ENCODE results near the gene TRIM54. TPM values are rescaled to one million over a fixed set of nuclear protein-coding genes. Genes with fewer than 3 reads are reported as not detected.
"Not testable (repeated sequence)": the region's sequence is repeated elsewhere in the genome, so short reads cannot be mapped to it uniquely, and the experiment has no call there.

Gene TRIM54
- total and polyA plus RNA-seq, 5 donors from 2014 or later, result 0.10 TPM; not detected in 4

- no peak for ATAC-seq (ENCODE audit: low read depth in 2 of 2)
- Mint-ChIP-seq H3K4me3 (peak overlapping the region; percentile 59 to 81 (median 72)), H3K36me3 (peaks cover 3% of the 10 kb centered on the region), H3K9me3 (peaks cover 0 to 2% (median 0%) of the 10 kb centered on the region in 7 donors), H3K27ac (no peak overlapping the region), H3K4me1 (peaks cover 0 to 30% (median 13%) of the 10 kb centered on the region in 4 donors), H3K27me3 (peaks cover 46% of the 10 kb centered on the region)
- Histone ChIP-seq H3K27me3 (ENCODE audit: control insufficient read depth, insufficient read depth, low read length) (peaks cover 37% of the 10 kb centered on the region), H3K4me1 (ENCODE audit: control insufficient read depth, insufficient read depth, low read length, poor library complexity, severe bottlenecking) (peaks cover 37% of the 10 kb centered on the region), H3K27ac (ENCODE audit: insufficient read depth, low read length, poor library complexity, severe bottlenecking) (no peak overlapping the region), H3K9me3 (ENCODE audit: control insufficient read depth in 2 of 2, low read length in 2 of 2) (no peaks in the 10 kb centered on the region), H3K4me3 (ENCODE audit: low read depth, low read length) (no peak overlapping the region), H3K36me3 (ENCODE audit: control insufficient read depth, insufficient read depth, low read length) (no peaks in the 10 kb centered on the region)
- no peak for DNase-seq
Observed at GRCh38 chr2:27265536-27265870, 16.7 kb upstream of the TRIM54 start.

- H3K27me3 ChIP-seq (ENCODE audit: control insufficient read depth, insufficient read depth, low read length), result peaks cover 29% of the 10 kb centered on the region
- not testable (repeated sequence) for DNase-seq; H3K4me3 Mint-ChIP-seq; H3K27ac Mint-ChIP-seq; ATAC-seq (ENCODE audit: low read depth in 2 of 2); H3K36me3 ChIP-seq (ENCODE audit: control insufficient read depth, insufficient read depth, low read length); H3K36me3 Mint-ChIP-seq; H3K4me3 ChIP-seq (ENCODE audit: low read depth, low read length); H3K27ac ChIP-seq (ENCODE audit: insufficient read depth, low read length, poor library complexity, severe bottlenecking); H3K9me3 Mint-ChIP-seq; H3K9me3 ChIP-seq (ENCODE audit: control insufficient read depth in 2 of 2, low read length in 2 of 2)
- H3K4me1 ChIP-seq (ENCODE audit: control insufficient read depth, insufficient read depth, low read length, poor library complexity, severe bottlenecking), result peaks cover 20% of the 10 kb centered on the region
- Mint-ChIP-seq H3K27me3 (peaks cover 41% of the 10 kb centered on the region), H3K4me1 (peaks cover 0 to 13% (median 9%) of the 10 kb centered on the region in 4 donors)
Observed at GRCh38 chr2:27268296-27268695, 13.9 kb upstream of the TRIM54 start.

- H3K36me3 Mint-ChIP-seq, result no peaks in the 10 kb centered on the region
- Histone ChIP-seq H3K27ac (ENCODE audit: insufficient read depth, low read length, poor library complexity, severe bottlenecking) (no peak overlapping the region), H3K4me1 (ENCODE audit: control insufficient read depth, insufficient read depth, low read length, poor library complexity, severe bottlenecking) (peaks cover 1% of the 10 kb centered on the region), H3K36me3 (ENCODE audit: control insufficient read depth, insufficient read depth, low read length) (no peaks in the 10 kb centered on the region), H3K9me3 (ENCODE audit: control insufficient read depth in 2 of 2, low read length in 2 of 2) (no peaks in the 10 kb centered on the region), H3K27me3 (ENCODE audit: control insufficient read depth, insufficient read depth, low read length) (peaks cover 26% of the 10 kb centered on the region), H3K4me3 (ENCODE audit: low read depth, low read length) (no peak overlapping the region)
- no peak overlapping the region for H3K4me3 Mint-ChIP-seq
- no peak overlapping the region for H3K27ac Mint-ChIP-seq
- H3K9me3 Mint-ChIP-seq, result no peaks in the 10 kb centered on the region
- peaks cover 29% of the 10 kb centered on the region for H3K27me3 Mint-ChIP-seq
- DNase-seq, result no peak
- peaks cover 0 to 3% (median 0%) of the 10 kb centered on the region in 4 donors for H3K4me1 Mint-ChIP-seq
- ATAC-seq (ENCODE audit: low read depth in 2 of 2), result no peak
Observed at GRCh38 chr2:27270131-27270530, 12.1 kb upstream of the TRIM54 start.

GRCh38 chr2:27270670-27271069 is 11.6 kb upstream of the TRIM54 start:
- Histone ChIP-seq H3K9me3 (ENCODE audit: control insufficient read depth in 2 of 2, low read length in 2 of 2) (no peaks in the 10 kb centered on the region), H3K27me3 (ENCODE audit: control insufficient read depth, insufficient read depth, low read length) (peaks cover 22% of the 10 kb centered on the region), H3K36me3 (ENCODE audit: control insufficient read depth, insufficient read depth, low read length) (no peaks in the 10 kb centered on the region), H3K4me1 (ENCODE audit: control insufficient read depth, insufficient read depth, low read length, poor library complexity, severe bottlenecking) (no peaks in the 10 kb centered on the region), H3K4me3 (ENCODE audit: low read depth, low read length) (no peak overlapping the region), H3K27ac (ENCODE audit: insufficient read depth, low read length, poor library complexity, severe bottlenecking) (no peak overlapping the region)
- peaks cover 29% of the 10 kb centered on the region for H3K27me3 Mint-ChIP-seq
- no peak overlapping the region for H3K27ac Mint-ChIP-seq
- H3K4me3 Mint-ChIP-seq, result no peak overlapping the region
- DNase-seq (no peak), ATAC-seq (ENCODE audit: low read depth in 2 of 2) (no peak)
- no peaks in the 10 kb centered on the region for H3K4me1 Mint-ChIP-seq
- H3K36me3 Mint-ChIP-seq, result no peaks in the 10 kb centered on the region
- H3K9me3 Mint-ChIP-seq, result no peaks in the 10 kb centered on the region

GRCh38 chr2:27271631-27272340 is 10.4 kb upstream of the TRIM54 start:
- Histone ChIP-seq H3K4me1 (ENCODE audit: control insufficient read depth, insufficient read depth, low read length, poor library complexity, severe bottlenecking) (no peaks in the 10 kb centered on the region), H3K27me3 (ENCODE audit: control insufficient read depth, insufficient read depth, low read length) (peaks cover 17% of the 10 kb centered on the region), H3K36me3 (ENCODE audit: control insufficient read depth, insufficient read depth, low read length) (no peaks in the 10 kb centered on the region), H3K27ac (ENCODE audit: insufficient read depth, low read length, poor library complexity, severe bottlenecking) (no peak overlapping the region), H3K9me3 (ENCODE audit: control insufficient read depth in 2 of 2, low read length in 2 of 2) (no peaks in the 10 kb centered on the region), H3K4me3 (ENCODE audit: low read depth, low read length) (no peak overlapping the region)
- H3K4me3 Mint-ChIP-seq, result no peak overlapping the region
- H3K27ac Mint-ChIP-seq, result no peak overlapping the region
- H3K9me3 Mint-ChIP-seq, result no peaks in the 10 kb centered on the region
- ATAC-seq (ENCODE audit: low read depth in 2 of 2) (no peak), DNase-seq (no peak)
- H3K27me3 Mint-ChIP-seq, result peaks cover 35% of the 10 kb centered on the region
- H3K4me1 Mint-ChIP-seq, result no peaks in the 10 kb centered on the region
- no peaks in the 10 kb centered on the region for H3K36me3 Mint-ChIP-seq

- H3K4me1 Mint-ChIP-seq; H3K9me3 Mint-ChIP-seq; H3K27ac ChIP-seq (ENCODE audit: insufficient read depth, low read length, poor library complexity, severe bottlenecking); H3K4me3 ChIP-seq (ENCODE audit: low read depth, low read length); H3K4me1 ChIP-seq (ENCODE audit: control insufficient read depth, insufficient read depth, low read length, poor library complexity, severe bottlenecking); H3K4me3 Mint-ChIP-seq; H3K36me3 Mint-ChIP-seq; H3K9me3 ChIP-seq (ENCODE audit: control insufficient read depth in 2 of 2, low read length in 2 of 2); H3K36me3 ChIP-seq (ENCODE audit: control insufficient read depth, insufficient read depth, low read length); ATAC-seq (ENCODE audit: low read depth in 2 of 2); DNase-seq: not testable (repeated sequence)
- peaks cover 11% of the 10 kb centered on the region for H3K27me3 ChIP-seq (ENCODE audit: control insufficient read depth, insufficient read depth, low read length)
- Mint-ChIP-seq H3K27ac (peak overlapping the region in 1 of 3 donors; percentile 89), H3K27me3 (peaks cover 41% of the 10 kb centered on the region)
Observed at GRCh38 chr2:27272537-27273522, 9.4 kb upstream of the TRIM54 start.

- no peak for ATAC-seq (ENCODE audit: low read depth in 2 of 2)
- Mint-ChIP-seq H3K4me1 (peaks cover 2 to 5% (median 4%) of the 10 kb centered on the region in 4 donors), H3K9me3 (no peaks in the 10 kb centered on the region), H3K27ac (no peak within 1 kb of the TSS), H3K27me3 (peaks cover 38% of the 10 kb centered on the region), H3K4me3 (no peak within 1 kb of the TSS), H3K36me3 (no peaks in the 10 kb centered on the region)
- Histone ChIP-seq H3K9me3 (ENCODE audit: control insufficient read depth in 2 of 2, low read length in 2 of 2) (no peaks in the 10 kb centered on the region), H3K27me3 (ENCODE audit: control insufficient read depth, insufficient read depth, low read length) (peaks cover 2% of the 10 kb centered on the region), H3K27ac (ENCODE audit: insufficient read depth, low read length, poor library complexity, severe bottlenecking) (no peak within 1 kb of the TSS), H3K4me1 (ENCODE audit: control insufficient read depth, insufficient read depth, low read length, poor library complexity, severe bottlenecking) (no peaks in the 10 kb centered on the region), H3K4me3 (ENCODE audit: low read depth, low read length) (no peak within 1 kb of the TSS), H3K36me3 (ENCODE audit: control insufficient read depth, insufficient read depth, low read length) (no peaks in the 10 kb centered on the region)
- no peak for DNase-seq
Observed at GRCh38 chr2:27275211-27276150, 6.7 kb upstream of the TRIM54 start, which contains the start of gene DNAJC5G. TSS of gene DNAJC5G (plus strand) at chr2:27275433. CDS start at chr2:27276729, 1,296 bp downstream.
